NB4 (cell line): ENCODE results near the gene SP100.

ENCODE experiments used
- MYC ChIP-seq: IDR thresholded peaks from 2 replicates; pipeline ENCODE4 v1.6.1; 2011; ENCODE audit warnings: low read depth, low read length
- POLR2A ChIP-seq: IDR thresholded peaks from 2 replicates; pipeline ENCODE4 v1.6.1; 2011; ENCODE audit warnings: mild to moderate bottlenecking; ENCODE audit not compliant: insufficient read length; ENCODE audit errors: extremely low read depth
- TF ChIP-seq, protein P1 (sequence below): IDR thresholded peaks from one replicate; pipeline ENCODE4 v1.5.1; 2012; ENCODE audit warnings: low read depth, low read length
- TF ChIP-seq, protein P2 (sequence below): IDR thresholded peaks from 2 replicates; pipeline ENCODE4 v1.6.1; 2011; ENCODE audit warnings: low read depth, low read length

DNA sequence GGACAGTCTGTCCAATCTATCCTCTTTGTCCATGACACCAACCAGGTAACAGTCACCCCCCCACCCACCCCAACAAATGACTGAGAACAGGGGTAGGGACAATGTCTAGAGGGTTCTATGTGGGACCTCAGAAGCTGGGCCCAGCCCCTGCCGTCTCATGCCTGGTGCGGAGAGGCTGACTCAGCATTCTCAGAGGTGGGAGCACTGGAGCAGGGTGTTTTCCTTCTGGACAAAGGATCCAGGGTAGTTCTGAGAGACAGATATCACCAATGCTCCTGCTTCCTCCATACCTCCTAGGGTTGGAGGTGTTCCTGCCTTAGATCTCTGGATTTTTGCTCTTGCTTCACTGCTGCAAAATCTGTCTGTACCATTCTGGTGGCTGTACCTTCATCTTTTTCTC lies 33.9 kb upstream of the SP100 start:
- no peak for TF ChIP-seq POLR2A
- TF ChIP-seq, protein P1, sequence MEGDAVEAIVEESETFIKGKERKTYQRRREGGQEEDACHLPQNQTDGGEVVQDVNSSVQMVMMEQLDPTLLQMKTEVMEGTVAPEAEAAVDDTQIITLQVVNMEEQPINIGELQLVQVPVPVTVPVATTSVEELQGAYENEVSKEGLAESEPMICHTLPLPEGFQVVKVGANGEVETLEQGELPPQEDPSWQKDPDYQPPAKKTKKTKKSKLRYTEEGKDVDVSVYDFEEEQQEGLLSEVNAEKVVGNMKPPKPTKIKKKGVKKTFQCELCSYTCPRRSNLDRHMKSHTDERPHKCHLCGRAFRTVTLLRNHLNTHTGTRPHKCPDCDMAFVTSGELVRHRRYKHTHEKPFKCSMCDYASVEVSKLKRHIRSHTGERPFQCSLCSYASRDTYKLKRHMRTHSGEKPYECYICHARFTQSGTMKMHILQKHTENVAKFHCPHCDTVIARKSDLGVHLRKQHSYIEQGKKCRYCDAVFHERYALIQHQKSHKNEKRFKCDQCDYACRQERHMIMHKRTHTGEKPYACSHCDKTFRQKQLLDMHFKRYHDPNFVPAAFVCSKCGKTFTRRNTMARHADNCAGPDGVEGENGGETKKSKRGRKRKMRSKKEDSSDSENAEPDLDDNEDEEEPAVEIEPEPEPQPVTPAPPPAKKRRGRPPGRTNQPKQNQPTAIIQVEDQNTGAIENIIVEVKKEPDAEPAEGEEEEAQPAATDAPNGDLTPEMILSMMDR = no peak
- TF ChIP-seq, protein P2, sequence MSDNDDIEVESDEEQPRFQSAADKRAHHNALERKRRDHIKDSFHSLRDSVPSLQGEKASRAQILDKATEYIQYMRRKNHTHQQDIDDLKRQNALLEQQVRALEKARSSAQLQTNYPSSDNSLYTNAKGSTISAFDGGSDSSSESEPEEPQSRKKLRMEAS = no peak
- no peak for TF ChIP-seq MYC
